Aorta (tissue), 5 donors: ENCODE data around the gene TXK. TPM values are rescaled to one million over a fixed set of nuclear protein-coding genes. Genes with fewer than 3 reads are reported as not detected.

ENCODE experiments used
- ATAC-seq: fragments of 200-7000 bp; cut with Tn5 transposase; one replicate; pipeline ENCODE4 v1.9.1; 2022; ENCODE audit warnings: moderate library complexity; ENCODE audit not compliant: low FRiP score
- DNase-seq, 2 donors: peaks; one replicate each; pipeline ENCODE4 v3.0.0-alpha.2; 2020
- H3K27ac ChIP-seq, 2 donors: one replicate each; pipeline ENCODE4 v1.5.1; 2013; ENCODE audit warnings: low read length in 2 of 2, mild to moderate bottlenecking in 2 of 2, moderate library complexity in 2 of 2, control low read depth in 1 of 2, inconsistent platforms in 1 of 2, low read depth in 1 of 2
- H3K27me3 ChIP-seq, 2 donors: one replicate each; pipeline ENCODE4 v1.6.1; 2013; ENCODE audit warnings: control low read depth in 1 of 2, low read length in 1 of 2, mild to moderate bottlenecking in 1 of 2, moderate library complexity in 1 of 2; ENCODE audit not compliant: insufficient read depth in 2 of 2, control insufficient read depth in 1 of 2
- H3K36me3 ChIP-seq, 2 donors: one replicate each; pipeline ENCODE4 v1.6.1; 2013; ENCODE audit warnings: control low read depth in 1 of 2, low read length in 1 of 2, mild to moderate bottlenecking in 1 of 2; ENCODE audit not compliant: insufficient read depth in 2 of 2, control insufficient read depth in 1 of 2
- H3K4me1 ChIP-seq, 2 donors: one replicate each; pipeline ENCODE4 v1.6.1; 2013; ENCODE audit warnings: low read length in 2 of 2, control low read depth in 1 of 2, mild to moderate bottlenecking in 1 of 2, moderate library complexity in 1 of 2; ENCODE audit not compliant: insufficient read depth in 2 of 2, control insufficient read depth in 1 of 2
- H3K4me3 ChIP-seq, 2 donors: one replicate each; pipeline ENCODE4 v1.5.1; 2013; ENCODE audit warnings: low read length in 2 of 2, control low read depth in 1 of 2, mild to moderate bottlenecking in 1 of 2
- H3K9me3 ChIP-seq: one replicate; pipeline ENCODE4 v1.6.1; 2013; ENCODE audit warnings: mild to moderate bottlenecking, low read length; ENCODE audit not compliant: control insufficient read depth
- WGBS, 2 donors: extraction: QIAGEN DNeasy Blood & Tissue Kit; methylation state at CpG; one replicate each; pipeline ENCODE4 v1.1.7; 2013; 5-methylcytosine and 5-hydroxymethylcytosine counted together
- intact Hi-C, 2 donors: fragments of 100-400 bp; cut with DNase I; formaldehyde crosslinking; loops; one replicate each; pipeline versions ENCODE4 v1.14.2 to v1.15.0; 2022
- polyA plus RNA-seq, 2 donors: library from polyadenylated mRNA; stranded (reverse); fragments of 200-250 nt; gene quantifications; one replicate each; pipeline ENCODE4 v1.2.3, GENCODE V29; 2013
- total RNA-seq, 2 donors: library from RNA; stranded (reverse); fragmentation: NEBNext Ultra II Directional; extraction: Animal tissue kit (Norgen Biotek cat#: 25700); gene quantifications; one replicate each; pipeline ENCODE4 v1.2.1, GENCODE V29; 2021
- donor health status: healthy with polysubstance abuse.
- donor health status: Bipolar disorder and iron deficiency.
- donor health status: DM: no; HTN: no; CAD: no.
- donor health status: DM: no; HTN: no; CAD: no.
- donor health status: DM: yes; HTN: yes; CAD: no.

TXK gene
- total and polyA plus RNA-seq, 4 donors, result 0.87 to 6.8 (median 1.8) TPM

GRCh38 chr4:48130100-48130499 lies 4.0 kb downstream of the TXK start:
- no peak overlapping the region for H3K4me3 ChIP-seq
- H3K27ac ChIP-seq, result no peak overlapping the region
- no peaks in the 10 kb centered on the region for H3K27me3 ChIP-seq
- no peak for ATAC-seq
- no peaks in the 10 kb centered on the region for H3K4me1 ChIP-seq
- DNase-seq, result no peak
- H3K36me3 ChIP-seq, result no peaks in the 10 kb centered on the region
- WGBS, 2 donors, result 86 to 91% methylated on average over 7 of the region's 7 CpGs
- intact Hi-C loops, result no loop called here
- no peaks in the 10 kb centered on the region for H3K9me3 ChIP-seq

- Histone ChIP-seq H3K4me1 (no peaks in the 10 kb centered on the region), H3K27me3 (no peaks in the 10 kb centered on the region), H3K27ac (no peak overlapping the region), H3K4me3 (no peak overlapping the region), H3K36me3 (no peaks in the 10 kb centered on the region), H3K9me3 (no peaks in the 10 kb centered on the region)
- intact Hi-C loops, result no loop called here
- no peak for ATAC-seq
- 35 to 45% methylated on average over 9 of the region's 9 CpGs for WGBS, 2 donors
- DNase-seq, result peak in 1 of 2 donors; percentile 80
Measured at GRCh38 chr4:48129307-48130014, 4.6 kb downstream of the TXK start.

GRCh38 chr4:48127682-48128404 lies 6.2 kb downstream of the TXK start:
- peak overlapping the region in 1 of 2 donors; percentile 21 for H3K4me3 ChIP-seq
- H3K4me1 ChIP-seq, result no peaks in the 10 kb centered on the region
- no peaks in the 10 kb centered on the region for H3K9me3 ChIP-seq
- peak overlapping the region in 1 of 2 donors; percentile 69 for H3K27ac ChIP-seq
- H3K27me3 ChIP-seq, result no peaks in the 10 kb centered on the region
- no peaks in the 10 kb centered on the region for H3K36me3 ChIP-seq
- DNase-seq (peak; percentile 68 to 76), ATAC-seq (peak; percentile 56)
- 10 to 13% methylated on average over 13 of the region's 13 CpGs for WGBS, 2 donors
- intact Hi-C loops, result no loop called here

GRCh38 chr4:48127231-48127630 lies 6.8 kb downstream of the TXK start:
- ATAC-seq, result no peak
- Histone ChIP-seq H3K27ac (peak overlapping the region in 1 of 2 donors; percentile 69), H3K4me3 (no peak overlapping the region), H3K27me3 (no peaks in the 10 kb centered on the region), H3K4me1 (no peaks in the 10 kb centered on the region), H3K36me3 (no peaks in the 10 kb centered on the region), H3K9me3 (no peaks in the 10 kb centered on the region)
- DNase-seq, result no peak
- 34 to 38% methylated on average over 3 of the region's 3 CpGs for WGBS, 2 donors
- intact Hi-C loops, result no loop called here

- Histone ChIP-seq H3K27me3 (no peaks in the 10 kb centered on the region), H3K27ac (no peak overlapping the region), H3K36me3 (no peaks in the 10 kb centered on the region), H3K4me3 (no peak overlapping the region), H3K4me1 (no peaks in the 10 kb centered on the region), H3K9me3 (no peaks in the 10 kb centered on the region)
- no peak for ATAC-seq
- intact Hi-C loops, result no loop called here
- DNase-seq, result no peak
- WGBS, 2 donors, result 92 to 100% methylated on average over 1 of the region's 1 CpG
Measured at GRCh38 chr4:48126621-48127020, 7.4 kb downstream of the TXK start.

GRCh38 chr4:48124870-48125269 lies 9.2 kb downstream of the TXK start:
- H3K4me1 ChIP-seq, result no peaks in the 10 kb centered on the region
- H3K27ac ChIP-seq, result no peak overlapping the region
- intact Hi-C loops, result no loop called here
- ATAC-seq, result no peak
- no peak overlapping the region for H3K4me3 ChIP-seq
- 70 to 75% methylated on average over 2 of the region's 2 CpGs for WGBS, 2 donors
- no peak for DNase-seq
- H3K9me3 ChIP-seq, result no peaks in the 10 kb centered on the region
- no peaks in the 10 kb centered on the region for H3K27me3 ChIP-seq
- H3K36me3 ChIP-seq, result no peaks in the 10 kb centered on the region

- Histone ChIP-seq H3K27ac (no peak overlapping the region), H3K4me3 (no peak overlapping the region), H3K4me1 (no peaks in the 10 kb centered on the region), H3K9me3 (no peaks in the 10 kb centered on the region), H3K27me3 (no peaks in the 10 kb centered on the region), H3K36me3 (no peaks in the 10 kb centered on the region)
- ATAC-seq (no peak), DNase-seq (no peak)
- intact Hi-C loops, result no loop called here
- WGBS, 2 donors, result 81 to 84% methylated on average over 1 of the region's 1 CpG
Measured at GRCh38 chr4:48122756-48123155, 11.3 kb downstream of the TXK start.

GRCh38 chr4:48121180-48121579 lies 12.9 kb downstream of the TXK start:
- ATAC-seq, result no peak
- no peaks in the 10 kb centered on the region for H3K9me3 ChIP-seq
- no peaks in the 10 kb centered on the region for H3K27me3 ChIP-seq
- WGBS, 2 donors, result 82 to 91% methylated on average over 2 of the region's 2 CpGs
- H3K36me3 ChIP-seq, result no peaks in the 10 kb centered on the region
- DNase-seq, result no peak
- no peaks in the 10 kb centered on the region for H3K4me1 ChIP-seq
- H3K4me3 ChIP-seq, result no peak overlapping the region
- no peak overlapping the region for H3K27ac ChIP-seq
- intact Hi-C loops, result no loop called here

GRCh38 chr4:48120132-48120531 lies 13.9 kb downstream of the TXK start:
- no peak for DNase-seq
- no peaks in the 10 kb centered on the region for H3K9me3 ChIP-seq
- H3K36me3 ChIP-seq, result no peaks in the 10 kb centered on the region
- no peaks in the 10 kb centered on the region for H3K4me1 ChIP-seq
- no peak overlapping the region for H3K4me3 ChIP-seq
- H3K27me3 ChIP-seq, result no peaks in the 10 kb centered on the region
- H3K27ac ChIP-seq, result no peak overlapping the region
- no peak for ATAC-seq
- WGBS, 2 donors, result 86 to 89% methylated on average over 13 of the region's 13 CpGs
- intact Hi-C loops, result no loop called here
